Stimulated activated memory B cell treated with anti-CD40 and anti-IgM and Interleukin-4, amounts not matched to agents 10 μg/mL and 1 μg/mL and 100 μg/mL, for 72 hours (primary cell): ENCODE results near the gene UBR4.

ENCODE experiments used
- ATAC-seq: fragments of 150-1000 bp; cut with Tn5 transposase; 2 replicates; pipeline ENCODE4 v1.10.0; 2021
- H3K27ac Mint-ChIP-seq: one replicate; pipeline ENCODE4 v1.8.0; 2022; ENCODE audit warnings: mild to moderate bottlenecking, mixed read lengths
- H3K27me3 Mint-ChIP-seq: one replicate; pipeline ENCODE4 v1.8.0; 2022; ENCODE audit warnings: mixed read lengths
- H3K36me3 Mint-ChIP-seq: one replicate; pipeline ENCODE4 v1.8.0; 2022; ENCODE audit warnings: mixed read lengths
- H3K4me1 Mint-ChIP-seq: one replicate; pipeline ENCODE4 v1.8.0; 2022; ENCODE audit warnings: mixed read lengths
- H3K4me3 Mint-ChIP-seq: one replicate; pipeline ENCODE4 v1.8.0; 2022; ENCODE audit warnings: mild to moderate bottlenecking, moderate library complexity, mixed read lengths
- H3K9me3 Mint-ChIP-seq: one replicate; pipeline ENCODE4 v1.8.0; 2022; ENCODE audit warnings: mixed read lengths

Gene UBR4

DNA sequence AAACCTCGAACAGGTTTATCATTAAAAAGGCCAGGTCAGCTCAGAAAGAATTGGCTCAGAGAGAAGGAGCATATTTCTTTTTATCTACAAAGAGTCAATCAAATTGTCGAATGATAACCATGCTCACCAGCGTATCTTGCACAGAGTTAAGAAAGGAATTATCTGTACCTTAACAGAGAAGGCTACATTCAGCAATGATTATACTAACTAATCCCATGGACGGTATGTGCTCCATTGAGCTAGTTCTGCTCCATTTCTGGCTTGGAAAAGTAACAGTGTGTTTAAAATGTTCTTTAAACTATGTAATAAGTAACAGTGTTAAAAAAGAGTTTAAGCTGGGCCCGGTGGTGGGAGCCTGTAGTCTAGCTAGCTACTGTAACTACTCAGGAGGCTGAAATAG lies 4.2 kb downstream of the UBR4 start:
- no peaks in the 10 kb centered on the region for H3K27me3 Mint-ChIP-seq
- no peaks in the 10 kb centered on the region for H3K9me3 Mint-ChIP-seq
- no peak for ATAC-seq
- peaks cover 14% of the 10 kb centered on the region for H3K36me3 Mint-ChIP-seq
- H3K27ac Mint-ChIP-seq, result peak overlapping the region; percentile 62
- H3K4me1 Mint-ChIP-seq, result peaks cover 65% of the 10 kb centered on the region
- H3K4me3 Mint-ChIP-seq, result no peak overlapping the region

DNA sequence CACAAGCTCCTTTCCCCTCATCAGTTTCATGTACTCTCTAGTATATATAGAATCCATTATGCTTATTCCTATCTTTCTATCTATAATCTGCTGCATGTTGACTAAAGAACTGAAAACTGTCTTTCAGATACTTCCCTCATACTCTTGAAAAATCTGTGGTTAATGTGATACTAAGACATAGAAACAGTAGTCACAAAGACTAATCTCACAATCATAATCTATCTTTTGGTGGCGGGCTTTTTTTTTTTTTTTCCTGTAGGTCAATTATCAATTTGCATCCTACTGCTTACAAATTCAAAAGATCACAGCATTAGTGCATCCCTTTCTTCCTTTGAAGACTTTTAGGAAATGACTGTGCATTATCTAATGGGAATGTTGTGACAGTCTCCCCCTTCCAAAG lies 4.7 kb downstream of the UBR4 start:
- Mint-ChIP-seq H3K9me3 (no peaks in the 10 kb centered on the region), H3K4me3 (peak overlapping the region; percentile 2), H3K27ac (peak overlapping the region; percentile 62), H3K4me1 (peaks cover 65% of the 10 kb centered on the region), H3K27me3 (no peaks in the 10 kb centered on the region), H3K36me3 (peaks cover 18% of the 10 kb centered on the region)
- ATAC-seq, result no peak

- peak overlapping the region; percentile 84 for H3K27ac Mint-ChIP-seq
- H3K27me3 Mint-ChIP-seq, result no peaks in the 10 kb centered on the region
- H3K4me3 Mint-ChIP-seq, result no peak overlapping the region
- H3K4me1 Mint-ChIP-seq, result peaks cover 65% of the 10 kb centered on the region
- ATAC-seq, result no peak
- H3K9me3 Mint-ChIP-seq, result no peaks in the 10 kb centered on the region
- peaks cover 19% of the 10 kb centered on the region for H3K36me3 Mint-ChIP-seq
Observed at GRCh38 chr1:19204446-19205266, 5.4 kb downstream of the UBR4 start.

DNA sequence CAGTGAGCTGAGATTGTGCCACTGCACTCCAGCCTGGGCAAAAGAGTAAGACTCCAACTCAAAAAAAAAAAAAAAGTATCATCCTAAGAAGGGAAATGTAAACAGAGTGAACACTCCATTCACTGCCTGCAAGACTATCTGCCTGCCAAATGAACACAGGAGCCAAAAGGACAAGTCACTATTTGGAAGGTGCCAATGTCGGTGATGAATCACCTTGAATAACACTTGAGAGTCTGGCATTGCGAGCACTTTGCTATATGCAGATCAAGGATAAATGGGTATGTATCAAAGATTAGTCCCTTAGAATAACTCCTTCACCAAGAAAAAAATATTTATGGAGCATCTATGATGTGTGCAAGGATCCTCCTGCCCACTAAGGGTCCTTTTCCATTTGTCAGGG lies 6.6 kb downstream of the UBR4 start:
- ATAC-seq, result no peak
- Mint-ChIP-seq H3K36me3 (peaks cover 23% of the 10 kb centered on the region), H3K9me3 (no peaks in the 10 kb centered on the region), H3K27me3 (no peaks in the 10 kb centered on the region), H3K4me1 (peaks cover 59% of the 10 kb centered on the region), H3K27ac (peak overlapping the region; percentile 84), H3K4me3 (no peak overlapping the region)

DNA sequence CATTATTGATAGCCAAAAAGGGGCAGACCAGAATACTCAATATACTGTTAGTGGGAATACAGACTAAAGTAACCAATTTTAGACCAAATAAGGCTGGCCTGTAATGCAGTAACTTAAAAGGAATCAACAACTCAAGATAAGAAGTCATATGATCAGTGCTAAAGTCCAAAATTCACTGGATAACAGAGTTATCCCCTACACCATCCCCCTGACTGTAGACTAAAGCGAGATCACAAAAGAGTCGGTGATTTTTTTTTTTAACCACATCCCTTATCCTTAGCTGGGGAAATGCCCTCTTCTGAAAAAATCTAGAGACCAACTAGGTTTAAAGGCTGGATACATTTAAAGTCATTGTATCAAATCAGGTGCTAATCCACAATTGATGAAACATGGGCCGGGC lies 7.7 kb downstream of the UBR4 start:
- H3K9me3 Mint-ChIP-seq, result no peaks in the 10 kb centered on the region
- H3K4me1 Mint-ChIP-seq, result peaks cover 52% of the 10 kb centered on the region
- no peak overlapping the region for H3K4me3 Mint-ChIP-seq
- H3K36me3 Mint-ChIP-seq, result peaks cover 30% of the 10 kb centered on the region
- no peak overlapping the region for H3K27ac Mint-ChIP-seq
- H3K27me3 Mint-ChIP-seq, result no peaks in the 10 kb centered on the region
- ATAC-seq, result no peak

DNA sequence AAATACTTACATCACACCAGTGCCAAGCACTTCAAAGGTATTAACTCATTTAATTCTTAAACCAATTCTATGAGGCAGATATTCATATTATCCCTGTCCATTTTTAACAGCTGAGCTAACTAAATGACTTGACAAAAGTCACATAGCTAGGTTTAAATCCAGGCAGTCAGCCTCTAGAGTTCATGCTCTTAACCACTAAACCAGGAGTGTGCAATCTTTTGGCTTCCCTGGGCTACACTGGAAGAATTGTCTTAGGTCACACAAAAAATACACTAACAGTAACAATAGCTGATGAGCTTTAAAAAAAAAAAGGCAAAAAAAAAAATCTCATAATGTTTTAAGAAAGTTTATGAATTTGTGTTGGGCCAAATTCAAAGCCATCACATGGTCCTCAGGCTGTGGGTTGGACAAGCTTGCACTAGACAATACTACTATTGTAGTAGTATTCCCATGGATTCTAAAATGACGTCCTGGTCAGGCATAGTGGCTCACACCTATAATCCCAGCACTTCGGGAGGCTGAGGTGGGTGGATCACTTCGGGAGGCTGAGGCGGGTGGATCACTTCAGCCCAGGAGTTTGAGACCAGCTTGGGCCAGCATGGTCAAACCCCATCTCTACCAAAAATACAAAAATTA lies 10.0 kb downstream of the UBR4 start:
- H3K27ac Mint-ChIP-seq, result no peak overlapping the region
- no peaks in the 10 kb centered on the region for H3K9me3 Mint-ChIP-seq
- no peaks in the 10 kb centered on the region for H3K27me3 Mint-ChIP-seq
- H3K36me3 Mint-ChIP-seq, result peaks cover 51% of the 10 kb centered on the region
- H3K4me3 Mint-ChIP-seq, result no peak overlapping the region
- H3K4me1 Mint-ChIP-seq, result peaks cover 31% of the 10 kb centered on the region
- ATAC-seq, result no peak

- Mint-ChIP-seq H3K4me3 (no peak overlapping the region), H3K27ac (no peak overlapping the region), H3K36me3 (peaks cover 46% of the 10 kb centered on the region), H3K9me3 (no peaks in the 10 kb centered on the region), H3K27me3 (no peaks in the 10 kb centered on the region), H3K4me1 (peaks cover 25% of the 10 kb centered on the region)
- no peak for ATAC-seq
Observed at GRCh38 chr1:19199329-19199968, 10.6 kb downstream of the UBR4 start.

DNA sequence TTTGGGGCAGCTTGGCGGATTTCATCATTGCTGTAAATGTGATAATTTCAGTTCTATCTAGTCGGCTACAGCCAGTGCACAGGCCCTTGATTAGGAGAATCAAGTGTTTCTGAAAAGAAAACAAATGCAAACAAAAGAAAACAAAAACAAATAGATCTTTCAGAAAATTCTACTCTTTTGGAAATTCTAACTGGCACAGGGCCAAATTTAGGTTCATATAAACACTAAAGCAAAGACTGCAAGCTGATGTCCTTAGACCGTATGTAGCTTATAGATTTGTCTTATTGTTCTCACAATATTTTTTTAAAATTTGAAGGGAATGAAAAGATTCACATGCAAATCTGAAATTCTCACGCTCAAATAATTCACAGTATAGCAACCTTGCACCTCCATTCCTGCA lies 11.2 kb downstream of the UBR4 start:
- no peak for ATAC-seq
- no peaks in the 10 kb centered on the region for H3K9me3 Mint-ChIP-seq
- H3K27ac Mint-ChIP-seq, result no peak overlapping the region
- H3K27me3 Mint-ChIP-seq, result no peaks in the 10 kb centered on the region
- H3K36me3 Mint-ChIP-seq, result peaks cover 52% of the 10 kb centered on the region
- H3K4me1 Mint-ChIP-seq, result peaks cover 18% of the 10 kb centered on the region
- H3K4me3 Mint-ChIP-seq, result no peak overlapping the region

GRCh38 chr1:19197845-19198244 lies 12.2 kb downstream of the UBR4 start:
- H3K4me3 Mint-ChIP-seq, result no peak overlapping the region
- H3K4me1 Mint-ChIP-seq, result peaks cover 12% of the 10 kb centered on the region
- H3K9me3 Mint-ChIP-seq, result no peaks in the 10 kb centered on the region
- no peaks in the 10 kb centered on the region for H3K27me3 Mint-ChIP-seq
- peaks cover 62% of the 10 kb centered on the region for H3K36me3 Mint-ChIP-seq
- no peak overlapping the region for H3K27ac Mint-ChIP-seq
- ATAC-seq, result no peak

- no peaks in the 10 kb centered on the region for H3K4me1 Mint-ChIP-seq
- no peaks in the 10 kb centered on the region for H3K27me3 Mint-ChIP-seq
- ATAC-seq, result no peak
- H3K4me3 Mint-ChIP-seq, result no peak overlapping the region
- H3K9me3 Mint-ChIP-seq, result no peaks in the 10 kb centered on the region
- H3K36me3 Mint-ChIP-seq, result peaks cover 69% of the 10 kb centered on the region
- H3K27ac Mint-ChIP-seq, result no peak overlapping the region
Observed at GRCh38 chr1:19196331-19196730, 13.7 kb downstream of the UBR4 start.

GRCh38 chr1:19193004-19193403 lies 17.1 kb downstream of the UBR4 start:
- ATAC-seq, result no peak
- no peaks in the 10 kb centered on the region for H3K9me3 Mint-ChIP-seq
- no peaks in the 10 kb centered on the region for H3K27me3 Mint-ChIP-seq
- no peak overlapping the region for H3K4me3 Mint-ChIP-seq
- no peaks in the 10 kb centered on the region for H3K4me1 Mint-ChIP-seq
- no peak overlapping the region for H3K27ac Mint-ChIP-seq
- peaks cover 83% of the 10 kb centered on the region for H3K36me3 Mint-ChIP-seq

DNA sequence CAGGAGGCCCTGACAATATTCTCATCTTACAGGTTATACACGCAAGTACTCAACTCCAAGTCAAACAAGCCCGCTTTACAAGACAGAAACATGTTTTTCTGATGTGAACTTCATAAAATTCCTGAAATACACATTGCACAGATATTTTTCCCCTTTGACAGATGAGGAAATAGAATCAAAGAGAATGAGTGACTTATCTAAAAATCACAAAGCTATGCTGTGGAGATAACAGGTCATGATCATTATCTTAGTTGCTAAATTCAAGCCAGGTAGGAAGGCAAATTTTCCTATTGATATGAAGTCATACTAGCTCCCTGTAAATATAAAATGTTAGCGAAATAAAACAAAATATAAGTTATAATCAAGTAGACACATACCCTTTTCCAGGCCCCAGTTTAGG lies 18.3 kb downstream of the UBR4 start:
- H3K4me1 Mint-ChIP-seq, result no peaks in the 10 kb centered on the region
- H3K27ac Mint-ChIP-seq, result no peak overlapping the region
- ATAC-seq, result no peak
- no peak overlapping the region for H3K4me3 Mint-ChIP-seq
- peaks cover 75% of the 10 kb centered on the region for H3K36me3 Mint-ChIP-seq
- no peaks in the 10 kb centered on the region for H3K9me3 Mint-ChIP-seq
- no peaks in the 10 kb centered on the region for H3K27me3 Mint-ChIP-seq

DNA sequence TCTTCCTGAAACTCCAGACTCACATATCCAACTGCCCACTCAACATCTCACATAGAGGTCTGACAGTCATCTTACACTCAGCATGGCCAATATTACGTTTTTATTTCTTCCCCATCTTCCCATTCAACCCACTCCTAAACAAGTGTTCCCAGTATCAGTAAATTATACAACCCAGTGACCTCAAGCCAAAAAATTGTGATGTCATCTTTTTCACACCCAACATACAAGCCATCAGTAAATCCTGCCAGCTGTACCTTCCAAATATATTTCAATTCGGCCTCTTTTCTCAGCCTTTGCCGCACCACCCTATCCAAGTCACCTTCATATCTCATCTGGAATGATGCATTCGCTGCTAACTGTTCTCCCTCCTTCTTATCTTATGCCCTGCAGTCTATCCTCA lies 19.6 kb downstream of the UBR4 start:
- Mint-ChIP-seq H3K27ac (no peak overlapping the region), H3K36me3 (peaks cover 74% of the 10 kb centered on the region), H3K27me3 (no peaks in the 10 kb centered on the region), H3K4me3 (no peak overlapping the region), H3K9me3 (no peaks in the 10 kb centered on the region), H3K4me1 (peaks cover 9% of the 10 kb centered on the region)
- ATAC-seq, result no peak

- no peak for ATAC-seq
- H3K27ac Mint-ChIP-seq, result no peak overlapping the region
Observed at GRCh38 chr1:19189270-19189669, 20.8 kb downstream of the UBR4 start.

DNA sequence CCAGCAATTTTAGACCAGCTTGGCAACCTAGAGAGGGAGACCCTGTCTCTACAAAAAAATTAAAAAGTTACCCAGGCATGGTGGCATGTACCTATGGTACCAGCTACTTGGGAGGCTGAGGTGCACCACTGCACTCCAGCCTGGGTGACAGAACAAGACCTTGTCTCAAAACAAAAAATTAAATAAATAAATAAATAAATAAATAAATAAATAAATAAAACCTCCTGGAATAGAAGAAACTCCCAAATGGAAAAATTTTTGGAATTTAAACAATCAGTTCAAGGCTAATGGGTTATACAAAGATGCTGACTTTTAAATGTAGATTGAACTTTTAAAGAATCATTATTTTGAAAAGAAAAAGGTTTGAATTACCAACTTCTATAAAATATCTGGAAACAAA lies 22.2 kb downstream of the UBR4 start:
- peaks cover 75% of the 10 kb centered on the region for H3K36me3 Mint-ChIP-seq
- peaks cover 9% of the 10 kb centered on the region for H3K4me1 Mint-ChIP-seq
- no peak overlapping the region for H3K4me3 Mint-ChIP-seq
- no peak for ATAC-seq
- no peak overlapping the region for H3K27ac Mint-ChIP-seq
- H3K9me3 Mint-ChIP-seq, result no peaks in the 10 kb centered on the region
- no peaks in the 10 kb centered on the region for H3K27me3 Mint-ChIP-seq

More at GRCh38 chr1:19189270-19189669, 20.8 kb downstream of the UBR4 start:
- H3K9me3 Mint-ChIP-seq, result no peaks in the 10 kb centered on the region
- H3K4me1 Mint-ChIP-seq, result peaks cover 9% of the 10 kb centered on the region
- no peak overlapping the region for H3K4me3 Mint-ChIP-seq
- peaks cover 76% of the 10 kb centered on the region for H3K36me3 Mint-ChIP-seq
- no peaks in the 10 kb centered on the region for H3K27me3 Mint-ChIP-seq

GRCh38 chr1:19186001-19186400 lies 24.1 kb downstream of the UBR4 start:
- H3K4me3 Mint-ChIP-seq, result no peak overlapping the region
- peaks cover 77% of the 10 kb centered on the region for H3K36me3 Mint-ChIP-seq
- no peaks in the 10 kb centered on the region for H3K9me3 Mint-ChIP-seq
- ATAC-seq, result no peak
- no peaks in the 10 kb centered on the region for H3K27me3 Mint-ChIP-seq
- H3K4me1 Mint-ChIP-seq, result peaks cover 9% of the 10 kb centered on the region
- H3K27ac Mint-ChIP-seq, result peak overlapping the region; percentile 20
